GM18508 (cell line): ENCODE results near the gene TTLL11.
"Not testable (repeated sequence)": the region's sequence is repeated elsewhere in the genome, so short reads cannot be mapped to it uniquely, and the experiment has no call there.

Experiments used
- ATAC-seq: cut with Tn5 transposase; IDR thresholded peaks from one replicate; pipeline ENCODE4 v1.9.1; 2021; ENCODE audit warnings: moderate number of reproducible peaks; ENCODE audit not compliant: insufficient read depth, unreplicated experiment

TTLL11 gene

DNA sequence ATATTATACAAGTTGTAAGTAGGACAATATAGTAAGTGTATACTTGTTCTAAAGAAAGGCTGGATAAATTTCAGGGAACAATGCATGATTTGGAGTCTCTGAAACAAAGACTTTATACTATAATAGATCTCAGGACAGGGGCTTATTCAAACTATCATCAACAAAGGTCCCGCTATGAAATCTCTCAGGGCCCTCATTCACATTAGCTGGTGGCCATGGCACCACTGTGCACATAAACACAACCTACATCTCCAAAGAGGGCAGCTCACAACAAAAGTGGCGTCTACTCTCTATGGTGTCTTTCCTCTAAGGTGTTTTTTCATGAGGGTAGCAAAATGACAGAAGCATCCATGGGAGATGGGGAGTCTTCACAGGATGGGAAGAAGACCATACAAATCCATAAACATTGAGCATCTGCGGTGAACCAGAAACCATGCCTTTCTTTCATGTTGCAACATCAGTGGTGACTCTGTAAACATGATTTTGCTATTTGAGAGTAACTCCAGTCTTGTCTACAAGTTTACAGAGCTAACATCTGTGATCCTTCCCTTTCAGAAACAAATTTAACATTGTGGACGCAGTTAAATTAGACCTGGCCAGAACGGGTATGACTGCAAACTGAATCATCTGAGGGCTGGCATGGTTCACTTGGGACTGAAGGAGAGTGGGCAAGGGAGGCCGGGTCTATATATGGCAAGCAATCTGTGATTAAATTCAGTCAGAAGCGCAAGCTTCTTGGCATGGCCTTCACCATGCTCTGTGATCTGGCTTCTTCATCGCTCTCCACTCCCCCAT, 5.5 kb downstream of the TTLL11 start:
- no peak for ATAC-seq

GRCh38 chr9:122086873-122087272, 6.2 kb downstream of the TTLL11 start:
- ATAC-seq: no peak

DNA sequence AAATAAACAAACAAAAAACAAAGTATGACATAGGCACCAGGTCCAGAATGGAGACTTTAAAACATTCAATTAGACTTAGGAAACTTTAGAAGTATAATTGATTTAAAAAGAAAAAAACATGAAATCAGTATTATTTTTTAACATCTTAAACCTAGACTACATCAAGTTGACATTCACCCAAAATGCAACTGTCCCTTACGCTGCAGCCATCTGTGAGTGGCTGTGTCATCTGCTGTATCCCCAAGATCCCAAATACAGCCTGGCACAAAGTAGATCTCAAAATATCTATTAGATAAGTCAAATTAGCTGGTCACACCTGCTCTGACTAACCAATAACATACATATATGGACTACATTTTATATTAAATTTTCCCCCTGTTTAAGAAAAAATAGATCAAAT, 7.8 kb downstream of the TTLL11 start:
- no peak for ATAC-seq

GRCh38 chr9:122084026-122084675, 9.0 kb downstream of the TTLL11 start:
- no peak for ATAC-seq

DNA sequence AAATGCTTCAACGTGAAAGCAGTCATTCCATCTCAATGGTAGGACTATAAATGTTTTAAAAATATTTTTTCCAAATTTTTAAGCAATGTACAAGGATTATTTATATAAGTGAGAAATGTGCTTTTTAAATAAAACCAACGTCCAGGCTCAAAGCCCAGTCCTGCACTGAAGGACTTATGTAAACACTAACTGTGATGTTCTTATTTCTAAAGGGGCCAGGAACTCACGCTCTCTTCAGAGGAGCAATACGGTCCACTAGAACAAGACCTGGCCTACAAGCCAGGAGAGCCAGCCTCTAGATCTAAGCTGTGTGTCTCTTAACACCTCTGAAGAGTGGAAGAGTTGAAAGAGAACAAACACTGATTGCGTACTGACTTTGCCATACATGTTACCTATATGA, 12.1 kb downstream of the TTLL11 start:
- no peak for ATAC-seq

- ATAC-seq: no peak
Measured at GRCh38 chr9:122078557-122078956, 14.6 kb downstream of the TTLL11 start.

DNA sequence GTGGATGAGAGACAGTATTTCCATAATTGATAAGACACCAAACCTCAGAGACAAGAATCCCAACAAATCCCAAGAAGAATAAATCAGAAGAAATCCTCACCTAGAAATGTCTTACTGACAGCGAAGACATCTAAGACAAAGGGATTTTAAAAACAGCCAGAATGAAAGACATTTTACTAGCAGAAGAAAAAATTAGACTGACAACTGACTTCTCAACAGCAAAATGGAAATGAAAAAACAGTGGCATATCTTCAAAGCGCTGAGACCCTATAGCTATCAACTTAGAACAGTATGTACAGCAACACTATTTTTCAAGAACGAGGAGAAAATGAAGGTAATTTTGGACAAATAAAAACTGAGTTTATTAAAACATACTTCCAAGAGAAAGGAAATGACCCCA, 16.3 kb downstream of the TTLL11 start:
- no peak for ATAC-seq

DNA sequence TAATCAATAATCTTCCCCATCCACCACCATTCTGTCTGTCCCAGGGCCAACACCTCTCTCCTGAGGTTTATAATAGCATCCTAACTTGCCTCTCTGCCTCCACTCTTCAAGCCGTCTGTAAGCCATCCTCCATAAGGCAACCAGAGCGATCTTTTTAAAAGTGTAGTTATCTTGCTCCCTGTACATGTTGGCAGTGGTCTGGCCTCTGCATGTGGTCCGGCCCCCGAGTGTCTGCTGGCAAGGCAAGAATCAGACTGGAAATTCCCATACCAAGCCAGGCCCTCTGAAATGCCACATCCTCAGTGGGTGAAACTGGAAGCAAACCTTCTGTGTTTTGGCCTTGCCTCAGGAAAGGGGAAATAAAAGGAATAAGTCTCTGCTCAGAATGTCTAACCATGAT, 17.0 kb downstream of the TTLL11 start:
- no peak for ATAC-seq

DNA sequence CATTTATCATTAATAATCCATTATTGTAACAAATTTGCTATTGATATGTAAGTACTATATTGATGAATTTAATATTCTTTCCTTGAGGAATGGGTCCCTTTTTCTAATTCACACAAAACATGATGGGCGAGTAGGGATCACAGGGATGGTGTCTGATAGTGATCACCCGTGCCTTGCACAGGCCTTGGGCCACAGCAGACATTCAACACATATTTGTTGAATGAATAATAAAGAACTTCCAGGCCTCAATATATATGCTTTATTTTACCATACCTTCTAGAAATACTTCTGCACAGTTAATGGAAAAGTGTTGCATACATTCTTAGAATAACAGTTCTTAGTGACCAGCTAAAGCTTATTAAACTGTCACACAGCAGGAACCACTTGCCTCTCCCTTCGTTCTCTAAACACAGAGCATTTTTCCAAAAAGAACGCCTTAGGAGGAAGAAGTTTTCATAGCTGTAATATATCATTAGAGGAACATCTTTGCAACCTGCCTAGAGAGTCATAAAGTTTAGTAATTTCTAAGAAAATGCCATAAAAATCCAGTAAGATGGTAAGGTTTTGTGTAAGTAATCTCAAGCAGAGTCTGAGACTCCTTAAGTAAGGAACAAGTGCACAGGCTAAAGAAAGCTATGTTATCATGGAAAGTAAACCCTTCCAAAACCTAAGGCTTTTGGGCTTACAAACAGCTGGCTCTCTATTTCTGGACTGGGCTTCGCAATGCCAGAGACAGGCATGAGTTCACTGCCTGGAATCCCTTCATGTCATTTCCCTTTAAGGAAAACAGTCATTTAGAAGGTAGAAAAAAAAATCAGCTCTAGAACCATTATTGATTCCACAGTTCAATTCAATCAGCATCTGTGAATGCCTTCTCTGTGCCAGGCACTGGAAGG, 17.7 kb downstream of the TTLL11 start:
- no peak for ATAC-seq

DNA sequence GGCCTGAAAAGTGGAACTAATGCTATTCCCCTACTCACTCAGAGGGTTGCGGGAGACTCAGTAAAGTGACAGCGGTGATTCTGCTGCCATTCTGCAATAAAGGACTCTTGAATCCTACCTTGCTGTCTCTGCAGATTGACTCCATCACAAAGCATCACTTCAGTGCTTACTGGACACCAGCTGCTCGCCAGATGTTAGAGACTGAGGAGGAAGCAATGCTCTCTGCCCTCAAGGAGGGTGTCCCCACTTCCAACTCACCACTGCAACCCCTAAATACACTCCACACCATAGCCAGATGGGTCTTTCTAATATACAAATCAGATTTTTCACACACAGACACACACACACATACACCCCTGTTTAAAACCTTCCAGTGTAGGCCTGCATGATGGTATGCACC, 21.4 kb downstream of the TTLL11 start:
- ATAC-seq: no peak

DNA sequence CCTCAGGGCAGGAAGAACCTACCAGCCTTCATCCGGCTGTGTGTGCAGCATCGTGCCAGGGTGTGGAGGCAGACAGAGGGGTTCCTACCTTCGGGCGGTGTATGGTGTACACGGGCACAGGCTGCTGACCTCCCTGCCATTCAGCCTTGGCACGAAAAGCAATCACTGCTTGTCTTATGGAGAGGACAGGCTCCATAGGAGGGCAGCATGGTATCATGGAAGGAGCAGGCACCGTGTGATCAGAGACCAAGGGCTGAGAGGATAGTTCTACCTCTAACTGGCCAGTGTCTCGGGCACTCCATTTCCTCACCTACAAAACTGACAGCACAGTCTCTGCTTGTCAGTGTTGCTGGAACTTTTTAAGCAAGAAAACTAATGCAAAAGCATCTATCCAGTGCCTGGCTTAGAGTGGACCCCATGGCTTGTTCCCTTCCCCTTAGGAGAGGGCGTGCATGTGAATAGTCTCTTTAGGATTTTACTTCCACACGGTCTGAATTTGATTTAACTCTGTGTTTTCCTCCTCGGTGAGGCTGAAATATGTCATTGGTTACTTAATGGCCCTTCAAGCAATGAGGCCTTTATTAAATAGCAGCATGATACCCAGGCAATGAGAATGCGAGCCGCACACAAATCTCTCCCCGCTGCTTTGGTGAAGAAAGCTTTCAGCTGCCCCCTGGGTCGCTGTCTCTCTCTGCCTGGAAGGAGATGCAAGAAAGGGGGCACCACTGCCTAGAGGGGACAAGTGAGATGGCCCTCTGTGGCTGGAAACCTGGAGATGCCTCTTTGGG, 22.2 kb downstream of the TTLL11 start:
- ATAC-seq: no peak

GRCh38 chr9:122066680-122067079, 26.4 kb downstream of the TTLL11 start:
- not testable (repeated sequence) for ATAC-seq

DNA sequence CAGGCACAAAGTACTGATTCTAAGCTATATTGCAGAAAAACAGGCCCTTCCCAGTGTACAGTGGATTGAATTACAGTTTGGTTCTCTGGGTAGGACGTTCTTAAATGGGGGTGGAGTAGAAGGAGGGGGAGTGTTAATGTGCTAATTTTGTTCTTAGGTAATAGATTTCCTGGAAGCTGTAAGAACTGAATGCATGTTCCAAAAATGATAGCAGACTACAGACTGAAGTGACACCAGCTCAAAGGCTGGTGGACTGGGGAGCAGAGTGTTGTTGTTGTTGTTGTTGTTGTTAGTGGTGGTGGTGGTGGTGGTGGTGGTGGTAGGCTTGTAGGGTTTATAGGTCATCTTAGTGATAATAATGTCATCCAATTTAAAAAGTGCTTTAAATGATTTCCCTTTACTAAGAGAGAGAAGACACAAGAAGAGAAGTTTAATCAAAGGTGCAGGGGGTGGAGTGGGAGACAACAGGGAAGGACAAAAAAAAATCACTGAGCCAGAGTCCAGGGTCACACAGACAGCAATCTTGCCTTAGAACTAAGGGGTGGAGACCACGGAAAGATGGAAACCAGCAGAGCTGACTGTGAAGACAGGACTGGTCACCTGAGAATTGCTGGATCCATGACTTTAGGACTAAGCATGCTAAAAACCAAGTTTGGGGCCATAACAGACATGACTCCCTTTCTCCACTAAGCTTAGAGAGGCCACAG, 27.0 kb downstream of the TTLL11 start:
- no peak for ATAC-seq

DNA sequence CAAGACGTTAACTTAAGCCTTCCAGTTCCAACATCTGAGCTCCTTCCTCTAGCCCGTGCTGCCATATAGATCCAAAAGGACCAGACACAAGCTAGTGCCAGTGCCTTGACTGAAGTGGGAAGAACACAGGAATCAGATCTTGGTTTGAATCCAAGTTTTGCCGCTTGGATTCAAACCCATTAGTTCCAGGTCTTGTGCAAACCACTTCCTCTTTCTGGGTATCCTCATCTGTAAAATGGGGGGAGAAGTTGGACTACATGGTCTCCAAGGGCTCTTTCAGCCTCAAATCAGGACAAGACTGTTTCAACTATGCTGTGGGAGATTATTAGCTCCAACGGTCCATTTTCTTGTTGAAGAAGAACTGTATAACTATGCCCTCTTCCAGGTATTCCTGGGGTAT, 32.6 kb downstream of the TTLL11 start:
- no peak for ATAC-seq

GRCh38 chr9:122059955-122060324, 33.2 kb downstream of the TTLL11 start:
- ATAC-seq: no peak

- ATAC-seq: no peak
Measured at GRCh38 chr9:122059214-122059954, 33.7 kb downstream of the TTLL11 start.

DNA sequence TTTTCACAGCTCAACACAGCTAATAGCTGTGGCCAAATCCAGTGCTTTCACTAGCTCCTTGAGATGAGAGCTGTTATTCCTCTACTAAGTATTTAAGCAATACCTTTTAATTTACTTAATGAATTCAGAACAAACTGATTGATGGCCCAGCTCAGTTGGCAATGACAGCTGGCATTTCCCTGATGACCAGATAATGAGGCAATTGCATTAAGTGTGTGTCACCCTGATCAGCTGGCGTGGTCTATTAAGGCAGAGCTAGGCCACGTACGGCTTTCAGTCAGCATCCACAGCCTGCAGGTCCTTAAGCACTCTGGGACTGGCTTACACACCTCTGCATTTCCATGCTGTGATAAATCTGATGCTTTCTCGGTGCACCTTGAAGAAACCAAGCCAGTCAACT, 34.4 kb downstream of the TTLL11 start:
- no peak for ATAC-seq

DNA sequence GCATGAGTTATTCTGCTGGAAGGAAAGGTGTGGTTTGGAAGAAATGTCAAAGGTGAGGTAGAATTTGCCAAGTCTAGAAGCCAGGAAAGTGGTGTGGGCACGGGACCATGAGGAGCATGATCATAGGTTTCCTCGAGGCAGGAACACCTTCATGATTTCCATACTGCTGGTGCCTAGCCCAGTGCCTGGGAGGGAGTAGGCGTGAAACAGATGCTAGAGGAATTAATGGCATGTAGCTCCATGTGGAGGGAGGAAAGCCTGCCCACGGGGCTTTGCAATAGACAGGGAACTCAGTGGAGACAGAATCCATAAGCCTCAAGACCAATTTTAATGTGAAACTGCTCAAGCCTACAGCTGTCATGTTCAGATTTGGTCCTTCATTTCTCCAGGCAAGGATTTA, 35.1 kb downstream of the TTLL11 start:
- ATAC-seq: no peak

- no peak for ATAC-seq
Measured at GRCh38 chr9:122057211-122057610, 35.9 kb downstream of the TTLL11 start.
